H1 (cell line): Measurements from ENCODE around the gene APPL2. TPM values are rescaled to one million over a fixed set of nuclear protein-coding genes. Genes with fewer than 3 reads are reported as not detected.

Experiments
- CTCF ChIA-PET: fragments of 300-600 bp; sonication (Branson Sonifier 250); formaldehyde crosslinking; loops from one replicate; lab custom pipeline; 2021; ENCODE audit not compliant: partially characterized antibody; lab: Charles Lee
- POLR2A ChIA-PET: fragments of 300-600 bp; sonication (Branson Sonifier 250); formaldehyde crosslinking; loops from one replicate; lab custom pipeline; 2021; ENCODE audit warnings: inconsistent platforms; ENCODE audit not compliant: partially characterized antibody; lab: Charles Lee
- DNase-seq, 2 experiments: peaks; one replicate each; pipeline versions ENCODE4 v3.0.0 to v3.0.0-alpha.2; 2010 to 2022; ENCODE audit warnings: low spot score in 2 of 2, low read depth in 1 of 2, mixed read lengths in 1 of 2
- FAIRE-seq: peaks from 2 replicates; lab custom pipeline; 2011; peaks lifted over from hg19 to GRCh38; lab: Jason Lieb, UNC
- H2AFZ ChIP-seq: 2 replicates; pipeline ENCODE4 v1.8.1; 2012; ENCODE audit warnings: low read length, inconsistent platforms
- H2AK5ac ChIP-seq: 2 replicates; pipeline ENCODE4 v1.6.1; 2013; ENCODE audit warnings: low read depth, low read length
- H2BK120ac ChIP-seq: replicated peaks from 2 replicates; pipeline ENCODE3; 2013; ENCODE audit warnings: low read depth, low read length, inconsistent platforms
- H2BK12ac ChIP-seq: 2 replicates; pipeline ENCODE4 v1.6.1; 2013; ENCODE audit warnings: low read depth, low read length
- H2BK15ac ChIP-seq: 2 replicates; pipeline ENCODE4 v1.6.1; 2013; ENCODE audit warnings: low read length
- H2BK20ac ChIP-seq: 2 replicates; pipeline ENCODE4 v1.6.1; 2013; ENCODE audit warnings: low read length
- H2BK5ac ChIP-seq: 2 replicates; pipeline ENCODE4 v1.6.1; 2013; ENCODE audit warnings: low read depth, low read length
- H3K14ac ChIP-seq: 2 replicates; pipeline ENCODE4 v1.6.1; 2013; ENCODE audit warnings: inconsistent platforms; ENCODE audit not compliant: insufficient read length
- H3K18ac ChIP-seq: 2 replicates; pipeline ENCODE4 v1.6.1; 2013; ENCODE audit warnings: low read length; ENCODE audit errors: extremely low read depth
- H3K23ac ChIP-seq: 2 replicates; pipeline ENCODE4 v1.6.1; 2013; ENCODE audit warnings: inconsistent platforms; ENCODE audit not compliant: insufficient read length
- H3K23me2 ChIP-seq: 2 replicates; pipeline ENCODE4 v1.6.1; 2013; ENCODE audit warnings: low read depth, low read length
- H3K27ac ChIP-seq: 2 replicates; pipeline ENCODE4 v1.6.1; 2011; ENCODE audit warnings: low read depth, low read length, inconsistent platforms
- H3K27me3 ChIP-seq, 4 experiments: replicated peaks in 1 of 4; 1 replicate in 1 of 4; 2 replicates in 3 of 4; pipeline versions ENCODE4 v1.6.1 to v1.8.1; 2011 to 2013; ENCODE audit warnings: low read length in 3 of 4, mild to moderate bottlenecking in 3 of 4, inconsistent platforms in 2 of 4, mixed read lengths in 2 of 4, moderate library complexity in 1 of 4; ENCODE audit not compliant: control insufficient read depth in 3 of 4, insufficient read depth in 3 of 4; ENCODE audit errors: extremely low read depth in 1 of 4
- H3K36me3 ChIP-seq, 4 experiments: 2 replicates each; pipeline versions ENCODE4 v1.6.1 to v1.8.1; 2011 to 2013; ENCODE audit warnings: mild to moderate bottlenecking in 4 of 4, low read length in 3 of 4, moderate library complexity in 2 of 4, control low read depth in 1 of 4, inconsistent platforms in 1 of 4; ENCODE audit not compliant: insufficient read depth in 4 of 4, control insufficient read depth in 2 of 4
- H3K4ac ChIP-seq: replicated peaks from 2 replicates; pipeline ENCODE3; 2013; ENCODE audit warnings: low read length, low read depth, mixed read lengths, inconsistent platforms; ENCODE audit not compliant: insufficient read length
- H3K4me1 ChIP-seq, 4 experiments: replicated peaks in 1 of 4; 1 replicate in 1 of 4; 2 replicates in 3 of 4; pipeline versions ENCODE4 v1.6.1 to v1.8.1; 2011 to 2013; ENCODE audit warnings: low read length in 3 of 4, inconsistent platforms in 2 of 4, mixed read lengths in 1 of 4; ENCODE audit not compliant: insufficient read depth in 4 of 4, control insufficient read depth in 3 of 4
- H3K4me2 ChIP-seq, 2 experiments: 2 replicates each; pipeline versions ENCODE4 v1.6.1 to v1.8.1; 2011 to 2013; ENCODE audit warnings: low read depth in 2 of 2, low read length in 2 of 2, control low read depth in 1 of 2, inconsistent platforms in 1 of 2, mild to moderate bottlenecking in 1 of 2; ENCODE audit not compliant: insufficient read depth in 1 of 2
- H3K4me3 ChIP-seq, 4 experiments: fragments of 200-600, 300-600 bp in 1 of 4; sonication (generic), shearing (Covaris generic), sonication (Bioruptor Twin) in 1 of 4; 2 replicates each; pipeline versions ENCODE4 v1.5.1 to v1.8.1; 2011 to 2016; ENCODE audit warnings: low read length in 4 of 4, low read depth in 3 of 4, control low read depth in 2 of 4, inconsistent platforms in 2 of 4, mild to moderate bottlenecking in 2 of 4, mixed read lengths in 1 of 4, moderate library complexity in 1 of 4; ENCODE audit not compliant: insufficient read depth in 2 of 4; ENCODE audit errors: extremely low read depth in 1 of 4
- H3K56ac ChIP-seq: replicated peaks from 2 replicates; pipeline ENCODE3; 2013; ENCODE audit warnings: low read depth, mild to moderate bottlenecking, mixed read lengths, low read length, inconsistent platforms; ENCODE audit not compliant: insufficient read length
- H3K79me1 ChIP-seq: 2 replicates; pipeline ENCODE4 v1.6.1; 2013; ENCODE audit warnings: low read depth, low read length, control low read depth
- H3K79me2 ChIP-seq, 2 experiments: 2 replicates each; pipeline versions ENCODE4 v1.6.1 to v1.8.1; 2012 to 2013; ENCODE audit warnings: low read length in 2 of 2, mild to moderate bottlenecking in 2 of 2, inconsistent platforms in 1 of 2; ENCODE audit not compliant: insufficient read depth in 2 of 2, control insufficient read depth in 1 of 2
- H3K9ac ChIP-seq, 4 experiments: replicated peaks in 1 of 4; 1 replicate in 1 of 4; 2 replicates in 3 of 4; pipeline versions ENCODE4 v1.6.1 to v1.8.1; 2011 to 2013; ENCODE audit warnings: low read depth in 3 of 4, low read length in 3 of 4, control low read depth in 2 of 4, mild to moderate bottlenecking in 2 of 4, moderate library complexity in 2 of 4, inconsistent platforms in 1 of 4; ENCODE audit errors: extremely low read depth in 1 of 4
- H3K9me3 ChIP-seq, 2 experiments: 2 replicates each; pipeline versions ENCODE4 v1.6.1 to v1.8.1; 2012 to 2013; ENCODE audit warnings: mild to moderate bottlenecking in 2 of 2, moderate library complexity in 2 of 2, control low read depth in 1 of 2, inconsistent platforms in 1 of 2, low read depth in 1 of 2, low read length in 1 of 2, mixed read lengths in 1 of 2; ENCODE audit not compliant: insufficient read depth in 2 of 2
- H4K20me1 ChIP-seq, 2 experiments: replicated peaks in 1 of 2; 2 replicates each; pipeline versions ENCODE3 to v1.8.1; 2011 to 2013; ENCODE audit warnings: inconsistent platforms in 2 of 2, low read length in 2 of 2, mild to moderate bottlenecking in 1 of 2; ENCODE audit not compliant: insufficient read depth in 2 of 2, control insufficient read depth in 1 of 2
- H4K5ac ChIP-seq: 2 replicates; pipeline ENCODE4 v1.6.1; 2013; ENCODE audit warnings: low read length, low read depth, mixed read lengths, inconsistent platforms; ENCODE audit not compliant: insufficient read length
- H4K8ac ChIP-seq: 2 replicates; pipeline ENCODE4 v1.8.0; 2013; ENCODE audit warnings: mild to moderate bottlenecking, moderate library complexity, low read length, inconsistent platforms; ENCODE audit not compliant: insufficient read depth; ENCODE audit errors: extremely low read depth
- H4K91ac ChIP-seq: replicated peaks from 2 replicates; pipeline ENCODE3; 2013; ENCODE audit warnings: low read length, mixed read lengths, inconsistent platforms; ENCODE audit not compliant: insufficient read length
- KDM1A ChIP-seq: fragments of 200-600, 300-600 bp; sonication (generic); IDR thresholded peaks from 2 replicates; pipeline ENCODE4 v1.7.1; 2016; ENCODE audit warnings: mild to moderate bottlenecking, low read length, borderline replicate concordance
- SP4 ChIP-seq: IDR thresholded peaks from 2 replicates; pipeline ENCODE4 v1.6.1; 2012; ENCODE audit warnings: low read length, inconsistent platforms
- ZNF274 ChIP-seq: IDR thresholded peaks from 2 replicates; pipeline ENCODE4 v1.7.0; 2012; ENCODE audit warnings: low read length, borderline replicate concordance; ENCODE audit errors: extremely low read depth
- WGBS, 2 experiments: shearing (Covaris generic) in 1 of 2; methylation state at CpG; one replicate each; pipeline versions ENCODE4 v1.1.6 to v1.1.7; 2013 to 2015; ENCODE audit warnings: low lambda C conversion rate in 2 of 2, mixed read lengths in 2 of 2, inconsistent platforms in 1 of 2, low coverage in 1 of 2, missing lambda C conversion rate in 1 of 2; ENCODE audit not compliant: insufficient replicate concordance in 2 of 2, insufficient coverage in 1 of 2, insufficient read length in 1 of 2; ENCODE audit errors: extremely low coverage in 1 of 2, missing lambda C conversion rate in 1 of 2; 5-methylcytosine and 5-hydroxymethylcytosine counted together
- polyA plus RNA-seq, 7 experiments: library from polyadenylated mRNA; depleted of rRNA in 3 of 7; stranded (reverse) in 5 of 7; unstranded in 2 of 7; fragments of >200 nt in 5 of 7; fragments of 200-250 nt in 2 of 7; gene quantifications; 1 replicate in 5 of 7; 2 replicates in 1 of 7; 4 replicates in 1 of 7; pipeline versions ENCODE4 v1.2.1 to v1.2.3, GENCODE V29; 2011 to 2013; ENCODE audit warnings: missing spikeins in 2 of 7, mixed read lengths in 2 of 7
- total RNA-seq: library from RNA; stranded (reverse); fragmentation: NEBNext Ultra II Directional; extraction: Animal tissue kit (Norgen Biotek cat#: 25700); gene quantifications from 2 replicates; pipeline ENCODE4 v1.2.1, GENCODE V29; 2021
- TF ChIP-seq, protein P1 (sequence below): IDR thresholded peaks from 2 replicates; pipeline ENCODE4 v1.6.1; 2012; ENCODE audit warnings: low read length, inconsistent platforms

APPL2 gene
- total and polyA plus RNA-seq, 2 of the 8 experiments (the other 6 are each of a cell fraction or from before 2014, with no cell fraction given), result 8.9 to 22.9 TPM

GRCh38 chr12:105227879-105228278 lies 8.1 kb downstream of the APPL2 start:
- no peak overlapping the region for H2AK5ac ChIP-seq
- peaks cover 0 to 10% (median 2%) of the 10 kb centered on the region in 4 experiments; a peak in 5 of 8 replicates for H3K36me3 ChIP-seq
- no peak overlapping the region for H3K4me3 ChIP-seq
- H4K5ac ChIP-seq, result no peak overlapping the region
- no peak overlapping the region for H3K4me2 ChIP-seq
- 0 out of 4 replicates have a peak, but pooled peaks cover 0 to 2% of the 10 kb centered on the region in 2 experiments for H3K79me2 ChIP-seq
- no peak for FAIRE-seq
- no peak overlapping the region for H3K23ac ChIP-seq
- H2BK15ac ChIP-seq, result no peak overlapping the region
- H3K4ac ChIP-seq, result no peak overlapping the region
- H3K27ac ChIP-seq, result no peak overlapping the region
- peaks cover 0 to 2% of the 10 kb centered on the region in 2 experiments for H4K20me1 ChIP-seq
- H3K18ac ChIP-seq, result no peak overlapping the region
- H3K9ac ChIP-seq, result no peak overlapping the region
- no peak overlapping the region for H4K91ac ChIP-seq
- H3K79me1 ChIP-seq, result peaks cover 3% of the 10 kb centered on the region; the same call in 1 of the 2 replicates
- no peak overlapping the region for H2BK5ac ChIP-seq
- DNase-seq, result no peak
- ChIA-PET CTCF (no interaction called here), POLR2A (interaction anchor here (1.0 kb wide), 1 partner anchor 26 kb away, joined by 3 read pairs; no protein-coding TSS in a partner anchor)
- no peak overlapping the region for H2BK20ac ChIP-seq
- H2BK120ac ChIP-seq, result no peak overlapping the region
- no peaks in the 10 kb centered on the region for H3K23me2 ChIP-seq
- H4K8ac ChIP-seq, result no peak overlapping the region
- H3K56ac ChIP-seq, result no peak overlapping the region
- no peaks in the 10 kb centered on the region for H3K27me3 ChIP-seq
- H3K9me3 ChIP-seq, result no peaks in the 10 kb centered on the region
- no peak overlapping the region for H3K14ac ChIP-seq
- WGBS, 2 experiments, result 95% methylated on average over 3 of the region's 3 CpGs; no CpG with 5 or more reads in 1 of the 2 experiments
- TF ChIP-seq SP4 (no peak), KDM1A (no peak), ZNF274 (no peak)
- TF ChIP-seq, protein P1, sequence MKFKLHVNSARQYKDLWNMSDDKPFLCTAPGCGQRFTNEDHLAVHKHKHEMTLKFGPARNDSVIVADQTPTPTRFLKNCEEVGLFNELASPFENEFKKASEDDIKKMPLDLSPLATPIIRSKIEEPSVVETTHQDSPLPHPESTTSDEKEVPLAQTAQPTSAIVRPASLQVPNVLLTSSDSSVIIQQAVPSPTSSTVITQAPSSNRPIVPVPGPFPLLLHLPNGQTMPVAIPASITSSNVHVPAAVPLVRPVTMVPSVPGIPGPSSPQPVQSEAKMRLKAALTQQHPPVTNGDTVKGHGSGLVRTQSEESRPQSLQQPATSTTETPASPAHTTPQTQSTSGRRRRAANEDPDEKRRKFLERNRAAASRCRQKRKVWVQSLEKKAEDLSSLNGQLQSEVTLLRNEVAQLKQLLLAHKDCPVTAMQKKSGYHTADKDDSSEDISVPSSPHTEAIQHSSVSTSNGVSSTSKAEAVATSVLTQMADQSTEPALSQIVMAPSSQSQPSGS, result no peak
- H2BK12ac ChIP-seq, result no peak overlapping the region
- H2AFZ ChIP-seq, result no peak overlapping the region
- no peaks in the 10 kb centered on the region for H3K4me1 ChIP-seq
